GM23338 (cell line): ENCODE measurements around the gene ZFYVE27. TPM values are rescaled to one million over a fixed set of nuclear protein-coding genes. Genes with fewer than 3 reads are reported as not detected.

Experiments
- ATAC-seq: fragments of 200-7000 bp; cut with Tn5 transposase; 3 replicates; pipeline ENCODE4 v1.9.1; 2020
- DNase-seq: peaks from one replicate; pipeline ENCODE4 v3.0.0-alpha.2; 2015; ENCODE audit warnings: low spot score
- H2AFZ ChIP-seq: fragments of 200-600 bp; sonication (generic); 2 replicates; pipeline ENCODE4 v1.8.0; 2016; ENCODE audit warnings: antibody characterized with exemption, mild to moderate bottlenecking, moderate library complexity
- H3F3A ChIP-seq: fragments of 200-600 bp; sonication (generic); replicated peaks from 2 replicates; pipeline ENCODE4 v1.8.0; 2017; ENCODE audit warnings: antibody characterized with exemption, mixed run types, low read depth
- H3K27ac ChIP-seq: fragments of 200-600 bp; sonication (generic); 2 replicates; pipeline ENCODE4 v1.6.1; 2016; ENCODE audit warnings: low read depth
- H3K27me3 ChIP-seq: fragments of 200-600 bp; sonication (generic); 2 replicates; pipeline ENCODE4 v1.8.0; 2016; ENCODE audit warnings: mild to moderate bottlenecking, mixed run types, moderate library complexity; ENCODE audit not compliant: insufficient read depth
- H3K36me3 ChIP-seq: fragments of 200-600 bp; sonication (generic); 2 replicates; pipeline ENCODE4 v1.8.0; 2016; ENCODE audit warnings: mild to moderate bottlenecking; ENCODE audit not compliant: insufficient read depth
- H3K4me1 ChIP-seq: fragments of 200-600 bp; sonication (generic); 2 replicates; pipeline ENCODE4 v1.8.0; 2016; ENCODE audit warnings: mild to moderate bottlenecking, moderate library complexity; ENCODE audit not compliant: insufficient read depth
- H3K4me2 ChIP-seq: fragments of 200-600 bp; sonication (generic); 2 replicates; pipeline ENCODE4 v1.7.1; 2017; ENCODE audit warnings: mixed run types
- H3K4me3 ChIP-seq: fragments of 200-600 bp; sonication (generic); 2 replicates; pipeline ENCODE4 v1.6.1; 2016; ENCODE audit warnings: mixed run types
- H3K79me2 ChIP-seq: fragments of 200-600 bp; sonication (generic); replicated peaks from 2 replicates; pipeline ENCODE4 v1.8.0; 2017; ENCODE audit warnings: mild to moderate bottlenecking; ENCODE audit not compliant: insufficient read depth
- H3K9me2 ChIP-seq: fragments of 200-600 bp; sonication (generic); 2 replicates; pipeline ENCODE4 v1.8.0; 2017; ENCODE audit not compliant: insufficient read depth
- H4K20me1 ChIP-seq: fragments of 200-600 bp; sonication (generic); replicated peaks from 2 replicates; pipeline ENCODE4 v1.8.0; 2017; ENCODE audit warnings: mild to moderate bottlenecking; ENCODE audit not compliant: insufficient read depth
- H3K27ac Mint-ChIP-seq: 2 replicates; pipeline ENCODE4 v1.8.0; 2020; ENCODE audit warnings: inconsistent platforms, mild to moderate bottlenecking, moderate library complexity, mixed read lengths
- H3K27me3 Mint-ChIP-seq: 3 replicates; pipeline ENCODE4 v1.8.0; 2022; ENCODE audit warnings: low read depth, mild to moderate bottlenecking, moderate library complexity, mixed read lengths, inconsistent platforms; ENCODE audit not compliant: insufficient read depth, poor library complexity
- H3K36me3 Mint-ChIP-seq: 3 replicates; pipeline ENCODE4 v1.8.0; 2021; ENCODE audit warnings: low read depth, mild to moderate bottlenecking, inconsistent platforms, moderate library complexity, mixed read lengths
- H3K4me1 Mint-ChIP-seq: 3 replicates; pipeline ENCODE4 v1.8.0; 2020; ENCODE audit warnings: mild to moderate bottlenecking, inconsistent platforms, mixed read lengths
- H3K4me3 Mint-ChIP-seq: 3 replicates; pipeline ENCODE4 v1.8.0; 2021; ENCODE audit warnings: moderate library complexity, mild to moderate bottlenecking, inconsistent platforms, mixed read lengths
- H3K9me3 Mint-ChIP-seq: 3 replicates; pipeline ENCODE4 v1.8.0; 2020; ENCODE audit warnings: moderate library complexity, mild to moderate bottlenecking, inconsistent platforms, mixed read lengths
- CREB1 ChIP-seq: fragments of 250-450 bp; sonication (Bioruptor Pico); IDR thresholded peaks from 2 replicates; pipeline ENCODE4 v1.5.0; 2020; ENCODE audit warnings: low read depth, mild to moderate bottlenecking, moderate library complexity
- CTCF ChIP-seq, 2 experiments: fragments of 200-600 bp in 1 of 2; sonication (generic) in 1 of 2; conservative IDR thresholded peaks; 2 replicates each; pipeline versions ENCODE4 v1.5.1 to v1.6.1; 2016 to 2017; ENCODE audit warnings: antibody characterized with exemption in 2 of 2, low read depth in 2 of 2, mild to moderate bottlenecking in 2 of 2, moderate library complexity in 1 of 2
- ETS1 ChIP-seq: IDR thresholded peaks from 2 replicates; pipeline ENCODE4 v1.6.1; 2016; ENCODE audit warnings: antibody characterized with exemption
- EZH2 ChIP-seq: fragments of 200-600 bp; sonication (generic); IDR thresholded peaks from one replicate; pipeline ENCODE4 v1.8.0; 2017; ENCODE audit warnings: antibody characterized with exemption, mild to moderate bottlenecking, low read depth; ENCODE audit not compliant: unreplicated experiment
- EZH2phosphoT487 ChIP-seq: fragments of 200-600 bp; sonication (generic); IDR thresholded peaks from one replicate; pipeline ENCODE4 v1.8.1; 2018; ENCODE audit warnings: antibody characterized with exemption; ENCODE audit not compliant: unreplicated experiment
- JUNB ChIP-seq: IDR thresholded peaks from one replicate; pipeline ENCODE4 v1.6.1; 2016; ENCODE audit warnings: antibody characterized with exemption; ENCODE audit not compliant: unreplicated experiment
- NANOG ChIP-seq: IDR thresholded peaks from 2 replicates; pipeline ENCODE4 v1.6.1; 2016; ENCODE audit warnings: antibody characterized with exemption, borderline replicate concordance
- POLR2AphosphoS5 ChIP-seq: IDR thresholded peaks from 2 replicates; pipeline ENCODE4 v1.6.1; 2016; ENCODE audit warnings: antibody characterized with exemption, low read depth
- REST ChIP-seq: IDR thresholded peaks from one replicate; pipeline ENCODE4 v1.6.1; 2018; ENCODE audit warnings: antibody characterized with exemption; ENCODE audit not compliant: unreplicated experiment
- STAT1 ChIP-seq: IDR thresholded peaks from one replicate; pipeline ENCODE4 v1.6.1; 2016; ENCODE audit warnings: antibody characterized with exemption; ENCODE audit not compliant: unreplicated experiment
- ZNF114 ChIP-seq: fragments of 250-450 bp; sonication (Bioruptor Pico); IDR thresholded peaks from 2 replicates; pipeline ENCODE4 v1.5.0; 2020; ENCODE audit warnings: mild to moderate bottlenecking, moderate library complexity
- ZNF462 ChIP-seq: fragments of 250-450 bp; sonication (Bioruptor Pico); IDR thresholded peaks from 2 replicates; pipeline ENCODE4 v1.5.0; 2020; ENCODE audit warnings: mild to moderate bottlenecking, moderate library complexity
- polyA plus RNA-seq: library from polyadenylated mRNA; unstranded; fragments of >200 nt; fragmentation: Nextera tagmentation; extraction: Ambion mirVana; gene quantifications from 2 replicates; pipeline ENCODE4 v1.2.1, GENCODE V29; 2016
- total RNA-seq: library from RNA; depleted of rRNA; stranded (reverse); fragments of >200 nt; shearing (Covaris generic); gene quantifications from 2 replicates; pipeline ENCODE4 v1.2.3, GENCODE V29; 2014

ZFYVE27 gene
- total and polyA plus RNA-seq, 2 experiments from 2014 or later = 15.0 to 25.8 TPM

GRCh38 chr10:97770255-97770654 lies 33.3 kb downstream of the ZFYVE27 start:
- Mint-ChIP-seq H3K27ac (no peak overlapping the region), H3K36me3 (no peaks in the 10 kb centered on the region; the same call in 2 of the 3 replicates), H3K4me3 (peak overlapping the region; percentile 82), H3K9me3 (peaks cover 3% of the 10 kb centered on the region; the same call in 2 of the 3 replicates), H3K4me1 (peaks cover 16% of the 10 kb centered on the region), H3K27me3 (peaks cover 50% of the 10 kb centered on the region)
- H3K27ac ChIP-seq = no peak overlapping the region
- TF ChIP-seq EZH2phosphoT487 (no peak), CTCF (conservative IDR thresholded peaks at IDR 0.05; ENCODE audit: low read depth in 2 of 2) (no peak), ZNF462 (CRISPR knock-in tag) (no peak), STAT1 (no peak), NANOG (no peak), CREB1 (CRISPR knock-in tag) (no peak), POLR2AphosphoS5 (no peak), EZH2 (no peak), REST (no peak), JUNB (no peak), ETS1 (no peak), ZNF114 (CRISPR knock-in tag) (no peak)
- DNase-seq = no peak
- H3K4me3 ChIP-seq = peak overlapping the region; percentile 70; the same call in 1 of the 2 replicates
- no peaks in the 10 kb centered on the region; the same call in 1 of the 2 replicates for H4K20me1 ChIP-seq
- no peaks in the 10 kb centered on the region for H3K79me2 ChIP-seq
- H3K4me2 ChIP-seq = peak overlapping the region; percentile 91
- no peaks in the 10 kb centered on the region for H3K36me3 ChIP-seq
- H3F3A ChIP-seq = no peaks in the 10 kb centered on the region
- no peak overlapping the region for H2AFZ ChIP-seq
- H3K9me2 ChIP-seq = no peaks in the 10 kb centered on the region
- no peak for ATAC-seq
- peaks cover 49% of the 10 kb centered on the region for H3K27me3 ChIP-seq
- H3K4me1 ChIP-seq = peaks cover 10% of the 10 kb centered on the region; the same call in 1 of the 2 replicates
